PFSK-1 (cell line): Measurements from ENCODE around the gene MLNR.

Experiments used
- POLR2AphosphoS5 ChIP-seq: IDR thresholded peaks from 2 replicates; pipeline ENCODE4 v1.6.1; 2012; ENCODE audit warnings: low read depth, mild to moderate bottlenecking, control low read depth, low read length, moderate library complexity
- SIN3A ChIP-seq: IDR thresholded peaks from 2 replicates; pipeline ENCODE4 v1.6.1; 2012; ENCODE audit warnings: mild to moderate bottlenecking, low read length, moderate library complexity, borderline replicate concordance; ENCODE audit not compliant: insufficient read depth
- TAF1 ChIP-seq: IDR thresholded peaks from 2 replicates; pipeline ENCODE4 v1.6.1; 2012; ENCODE audit warnings: low read length, control low read depth, borderline replicate concordance; ENCODE audit not compliant: insufficient read depth

DNA sequence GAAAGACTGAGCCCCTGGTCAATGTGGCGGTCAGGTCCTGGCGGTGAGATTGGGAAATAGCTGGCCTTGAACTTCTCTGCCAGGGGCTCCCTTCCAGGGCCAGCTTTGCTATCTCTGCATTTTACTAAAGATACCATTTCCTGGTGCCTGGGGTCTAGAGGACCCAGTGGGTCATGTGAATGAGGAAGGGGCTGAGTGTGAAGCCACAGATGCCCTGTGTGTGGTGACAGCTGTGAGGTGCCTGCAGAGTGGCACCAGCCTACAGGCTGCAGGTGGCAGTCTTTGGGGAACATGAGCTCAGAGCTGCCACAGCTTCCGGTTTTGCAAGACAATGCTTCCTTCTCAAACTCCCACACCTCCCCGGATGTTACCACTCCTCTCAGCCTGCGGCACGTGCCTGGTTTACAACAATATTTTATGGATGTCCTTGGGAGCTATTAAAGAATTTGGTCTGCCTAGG, 5.2 kb upstream of the MLNR start:
- TF ChIP-seq POLR2AphosphoS5 (no peak), TAF1 (no peak), SIN3A (no peak)
